Activated CD8-positive, alpha-beta T cell treated with anti-CD3 and anti-CD28 coated beads, Interleukin-2, amount 10 ng/mL, durations not matched to agents 7 days and 5 days (primary cell): Measurements from ENCODE around the gene PRDX5. TPM values are rescaled to one million over a fixed set of nuclear protein-coding genes. Genes with fewer than 3 reads are reported as not detected.

Experiments
- ATAC-seq: fragments of 150-1000 bp; cut with Tn5 transposase; one replicate; pipeline ENCODE4 v1.10.0; 2021; ENCODE audit warnings: moderate library complexity
- CTCF ChIA-PET: fragments of 350-600 bp; sonication (Branson Sonifier 250); formaldehyde crosslinking; loops from one replicate; lab custom pipeline; 2021; ENCODE audit warnings: antibody characterized with exemption; lab: Charles Lee
- POLR2A ChIA-PET: fragments of 350-600 bp; sonication (Branson Sonifier 250); formaldehyde crosslinking; loops from one replicate; lab custom pipeline; 2021; ENCODE audit warnings: antibody characterized with exemption; lab: Charles Lee
- DNase-seq: peaks from one replicate; pipeline ENCODE4 v3.0.0-alpha.2; 2020
- H3K27ac Mint-ChIP-seq: one replicate; pipeline ENCODE4 v1.8.0; 2021; ENCODE audit warnings: mild to moderate bottlenecking, mixed read lengths
- H3K27me3 Mint-ChIP-seq: one replicate; pipeline ENCODE4 v1.8.0; 2021; ENCODE audit warnings: low read depth, mixed read lengths
- H3K36me3 Mint-ChIP-seq: one replicate; pipeline ENCODE4 v1.8.0; 2021; ENCODE audit warnings: low read depth, mixed read lengths
- H3K4me1 Mint-ChIP-seq: one replicate; pipeline ENCODE4 v1.8.0; 2021; ENCODE audit warnings: low read depth, mixed read lengths
- H3K4me3 Mint-ChIP-seq: one replicate; pipeline ENCODE4 v1.8.0; 2021; ENCODE audit warnings: mild to moderate bottlenecking, mixed read lengths
- H3K9me3 Mint-ChIP-seq: one replicate; pipeline ENCODE4 v1.8.0; 2022; ENCODE audit warnings: mixed read lengths; ENCODE audit not compliant: insufficient read depth
- total RNA-seq, 2 experiments: library from RNA; stranded (reverse); gene quantifications; one replicate each; pipeline ENCODE4 v1.2.3, GENCODE V29; 2021

Gene PRDX5
- total RNA-seq, 2 experiments from 2014 or later: 102 to 106 TPM

DNA sequence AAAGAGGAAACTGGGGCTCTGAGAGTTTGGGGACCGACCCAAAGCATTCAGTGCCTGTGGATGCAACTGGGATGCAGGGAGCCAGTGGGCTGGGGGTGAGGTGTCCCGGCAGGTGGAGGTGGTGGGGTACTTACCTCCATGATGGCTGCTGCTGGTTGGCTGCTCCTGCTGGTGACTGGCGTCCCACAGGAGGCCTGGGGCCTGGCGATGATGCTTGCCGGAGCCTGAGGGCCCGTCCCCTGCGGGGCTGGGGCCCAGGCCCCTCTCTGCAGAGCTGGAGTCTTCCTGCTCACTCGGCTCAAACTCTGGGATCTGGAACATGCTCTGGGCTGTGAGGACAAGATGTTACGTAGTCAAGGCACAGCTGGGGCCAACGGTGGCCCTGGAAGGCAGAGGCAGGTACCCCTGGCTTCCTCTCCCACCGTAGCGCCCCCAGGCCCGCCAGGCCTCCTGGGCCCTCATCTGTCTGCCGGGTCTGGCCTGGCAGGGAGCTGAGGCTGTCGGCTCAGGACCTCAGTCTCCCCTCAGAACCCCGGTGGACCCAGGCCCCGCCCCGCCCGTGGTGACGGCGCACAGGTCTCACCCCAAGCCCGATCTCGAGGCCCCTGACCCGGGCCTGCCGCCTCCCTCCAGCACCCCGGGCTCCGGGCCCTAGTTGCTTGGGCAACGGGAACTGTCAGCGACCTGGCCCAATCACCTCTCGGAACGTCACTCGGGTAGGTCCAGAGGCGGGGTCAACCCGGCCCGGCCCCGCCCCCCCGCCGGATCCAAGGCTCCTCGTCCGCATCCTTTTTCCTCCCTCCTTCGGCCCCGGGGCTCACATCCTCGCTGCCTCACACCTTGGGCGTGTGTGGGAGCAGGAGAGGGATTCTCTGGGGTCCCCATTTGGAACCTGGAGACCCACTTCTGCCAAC lies 33.6 kb upstream of the PRDX5 start, which contains the start of gene BAD:
Gene BAD (minus strand): TSS at position 618 of the 914 bp plus-strand sequence. CDS start 297 bp downstream, at position 321.
- peak; percentile 86 for ATAC-seq
- POLR2A ChIA-PET: interaction anchor here (0.5 to 7.8 kb wide), 11 partner anchors 12 to 247 kb away, joined by 3 to 79 read pairs (median 6); partner anchors contain the start of genes ESRRA, FERMT3, NUDT22 and PRDX5
- no peaks in the 10 kb centered on the region for H3K27me3 Mint-ChIP-seq

DNA sequence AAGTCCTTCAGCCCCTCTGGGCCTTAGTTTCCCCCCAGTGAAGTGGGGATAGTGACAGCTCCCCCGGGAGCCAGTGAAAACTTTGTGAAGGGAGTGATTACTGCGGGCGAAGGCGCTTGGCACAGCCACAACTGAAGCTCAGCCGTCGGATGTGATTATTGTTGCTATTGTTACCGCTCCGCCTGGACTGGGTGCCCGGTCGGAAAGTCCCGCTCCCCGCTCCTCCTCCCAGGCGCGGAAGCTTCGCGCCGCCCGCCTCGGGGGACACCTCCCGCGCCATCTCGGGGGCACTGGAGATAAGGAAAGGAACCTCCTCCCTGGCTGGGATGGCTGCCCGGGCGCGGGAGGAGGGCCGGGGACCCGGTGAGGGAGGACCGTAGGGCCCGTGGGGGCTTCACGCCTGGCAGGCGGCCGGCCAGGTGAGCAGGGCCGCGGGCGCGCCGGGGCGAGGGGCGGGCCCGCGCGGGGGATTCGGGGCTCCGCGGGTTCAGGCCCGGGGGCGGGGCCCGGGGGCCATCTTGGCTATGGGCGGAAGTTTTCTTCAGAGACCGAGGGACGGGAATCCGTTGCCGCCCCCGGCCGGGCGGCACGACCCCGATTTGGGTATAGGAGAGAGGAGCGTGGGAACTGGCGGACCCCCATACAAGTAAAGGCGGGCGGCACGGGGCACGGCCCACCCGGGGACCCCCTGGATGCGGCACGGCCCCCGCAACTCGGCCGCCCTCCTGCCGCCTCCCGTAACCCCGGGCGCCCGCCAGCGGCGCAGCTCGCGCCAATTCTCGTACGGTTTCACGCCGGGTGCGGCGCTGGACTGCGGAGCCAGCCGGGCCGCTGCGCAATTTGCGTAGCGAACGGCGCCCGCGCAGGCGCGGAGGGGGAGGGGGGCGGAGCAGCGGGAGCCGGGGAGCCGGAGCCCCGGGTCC lies 32.7 kb upstream of the PRDX5 start, which contains the start of gene GPR137:
Gene GPR137 (plus strand): TSS at position 887 of the 923 bp plus-strand sequence. CDS start 677 bp downstream, outside the sequence.
- Mint-ChIP-seq H3K27ac (peak within 1 kb of the TSS; percentile 89), H3K36me3 (peaks cover 13% of the 10 kb centered on the region), H3K4me1 (peaks cover 23% of the 10 kb centered on the region), H3K27me3 (peaks cover 3% of the 10 kb centered on the region), H3K4me3 (peak within 1 kb of the TSS; percentile 81), H3K9me3 (no peaks in the 10 kb centered on the region)
- ATAC-seq (peak; percentile 64), DNase-seq (peak; percentile 90)
- ChIA-PET POLR2A (interaction anchor here (0.7 to 7.8 kb wide), 10 partner anchors 11 to 100 kb away, joined by 3 to 79 read pairs (median 6); partner anchors contain the start of genes ESRRA, FERMT3, NUDT22 and PRDX5), CTCF (interaction anchor here (0.9 to 8.6 kb wide), 6 partner anchors 13 to 80 kb away, joined by 3 to 118 read pairs (median 14); partner anchors contain the start of genes CATSPERZ, ESRRA, FERMT3 and FKBP2)

More for the DNA sequence above, 33.6 kb upstream of the PRDX5 start, which contains the start of gene BAD:
- Mint-ChIP-seq H3K27ac (peak within 1 kb of the TSS; percentile 89), H3K9me3 (no peaks in the 10 kb centered on the region), H3K4me3 (peak within 1 kb of the TSS; percentile 81), H3K4me1 (peaks cover 25% of the 10 kb centered on the region), H3K36me3 (peaks cover 15% of the 10 kb centered on the region)
- CTCF ChIA-PET: interaction anchor here (0.9 to 8.6 kb wide), 8 partner anchors 12 to 79 kb away, joined by 3 to 118 read pairs (median 6); partner anchors contain the start of genes CATSPERZ, ESRRA, FERMT3 and FKBP2
- peak; percentile 95 for DNase-seq

- ChIA-PET CTCF (interaction anchor here (1.7 to 8.6 kb wide), 4 partner anchors 14 to 81 kb away, joined by 7 to 118 read pairs (median 22); partner anchors contain the start of genes CATSPERZ, ESRRA, FERMT3 and PRDX5), POLR2A (interaction anchor here (0.7 to 7.8 kb wide), 5 partner anchors 10 to 59 kb away, joined by 3 to 79 read pairs (median 5); partner anchors contain the start of genes NUDT22, TRMT112 and TRPT1)
- Mint-ChIP-seq H3K27ac (peak overlapping the region; percentile 78), H3K9me3 (no peaks in the 10 kb centered on the region), H3K36me3 (peaks cover 13% of the 10 kb centered on the region), H3K4me3 (peak overlapping the region; percentile 75), H3K4me1 (peaks cover 28% of the 10 kb centered on the region), H3K27me3 (peaks cover 12% of the 10 kb centered on the region)
- DNase-seq: peak; percentile 55
- no peak for ATAC-seq
Observed at GRCh38 chr11:64285885-64286800, 31.8 kb upstream of the PRDX5 start.

- POLR2A ChIA-PET: interaction anchor here (0.9 to 7.8 kb wide), 2 partner anchors 17 to 30 kb away, joined by 3 to 79 read pairs; partner anchors contain the start of gene TRMT112
- CTCF ChIA-PET: interaction anchor here (4.2 to 8.6 kb wide), 2 partner anchors 16 to 82 kb away, joined by 23 to 118 read pairs; partner anchors contain the start of genes CATSPERZ, ESRRA and FERMT3
- Mint-ChIP-seq H3K4me3 (peak overlapping the region; percentile 75), H3K36me3 (peaks cover 9% of the 10 kb centered on the region), H3K4me1 (peaks cover 26% of the 10 kb centered on the region), H3K27me3 (peaks cover 12% of the 10 kb centered on the region), H3K27ac (peak overlapping the region; percentile 78), H3K9me3 (no peaks in the 10 kb centered on the region)
- DNase-seq: no peak
- no peak for ATAC-seq
Observed at GRCh38 chr11:64286801-64287159, 31.1 kb upstream of the PRDX5 start.

DNA sequence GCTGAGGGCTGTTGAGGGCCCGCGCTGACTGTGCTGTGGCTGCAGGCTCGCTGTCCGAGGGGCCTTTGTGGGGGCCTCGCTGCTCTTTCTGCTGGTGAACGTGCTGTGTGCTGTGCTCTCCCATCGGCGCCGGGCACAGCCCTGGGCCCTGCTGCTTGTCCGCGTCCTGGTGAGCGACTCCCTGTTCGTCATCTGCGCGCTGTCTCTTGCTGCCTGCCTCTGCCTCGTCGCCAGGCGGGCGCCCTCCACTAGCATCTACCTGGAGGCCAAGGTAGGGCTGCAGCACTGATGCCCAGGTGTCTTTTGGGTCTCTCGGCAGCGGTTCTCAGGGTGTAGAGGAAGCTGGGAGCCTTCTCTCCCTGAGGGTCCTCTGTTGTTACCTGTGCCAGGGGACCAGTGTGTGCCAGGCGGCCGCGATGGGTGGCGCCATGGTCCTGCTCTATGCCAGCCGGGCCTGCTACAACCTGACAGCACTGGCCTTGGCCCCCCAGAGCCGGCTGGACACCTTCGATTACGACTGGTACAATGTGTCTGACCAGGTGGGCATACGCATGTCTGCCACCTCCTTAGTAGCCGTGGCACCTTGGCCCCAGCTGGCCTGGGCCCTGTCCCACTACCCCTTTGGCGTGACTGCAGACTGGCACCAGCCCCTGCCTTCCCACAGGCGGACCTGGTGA lies 30.1 kb upstream of the PRDX5 start:
- no peak overlapping the region for H3K4me3 Mint-ChIP-seq
- H3K9me3 Mint-ChIP-seq: no peaks in the 10 kb centered on the region
- peaks cover 5% of the 10 kb centered on the region for H3K36me3 Mint-ChIP-seq
- ChIA-PET POLR2A (no interaction called here), CTCF (interaction anchor here (1.1 to 8.6 kb wide), 3 partner anchors 15 to 83 kb away, joined by 3 to 118 read pairs (median 23); partner anchors contain the start of genes CATSPERZ, ESRRA and FERMT3)
- no peak for DNase-seq
- H3K27me3 Mint-ChIP-seq: peaks cover 17% of the 10 kb centered on the region
- no peak overlapping the region for H3K27ac Mint-ChIP-seq
- ATAC-seq: no peak
- H3K4me1 Mint-ChIP-seq: peaks cover 28% of the 10 kb centered on the region

DNA sequence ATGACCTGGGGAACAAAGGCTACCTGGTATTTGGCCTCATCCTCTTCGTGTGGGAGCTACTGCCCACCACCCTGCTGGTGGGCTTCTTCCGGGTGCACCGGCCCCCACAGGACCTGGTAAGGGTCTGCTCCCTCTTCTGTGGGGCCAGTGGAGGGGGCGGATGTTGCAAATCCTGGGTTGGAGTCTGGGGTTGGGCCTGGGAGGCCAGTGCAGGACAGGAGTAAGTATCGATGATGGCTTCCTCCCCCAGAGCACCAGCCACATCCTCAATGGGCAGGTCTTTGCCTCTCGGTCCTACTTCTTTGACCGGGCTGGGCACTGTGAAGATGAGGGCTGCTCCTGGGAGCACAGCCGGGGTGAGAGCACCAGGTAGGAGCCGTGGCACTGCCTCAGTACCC lies 29.6 kb upstream of the PRDX5 start:
- Mint-ChIP-seq H3K9me3 (no peaks in the 10 kb centered on the region), H3K4me3 (no peak overlapping the region), H3K27ac (no peak overlapping the region), H3K4me1 (peaks cover 28% of the 10 kb centered on the region), H3K36me3 (peaks cover 2% of the 10 kb centered on the region), H3K27me3 (peaks cover 22% of the 10 kb centered on the region)
- ATAC-seq (no peak), DNase-seq (no peak)
- ChIA-PET POLR2A (no interaction called here), CTCF (interaction anchor here (1.1 to 8.6 kb wide), 2 partner anchors 14 to 54 kb away, joined by 3 to 118 read pairs; partner anchors contain the start of genes CATSPERZ and ESRRA)

DNA sequence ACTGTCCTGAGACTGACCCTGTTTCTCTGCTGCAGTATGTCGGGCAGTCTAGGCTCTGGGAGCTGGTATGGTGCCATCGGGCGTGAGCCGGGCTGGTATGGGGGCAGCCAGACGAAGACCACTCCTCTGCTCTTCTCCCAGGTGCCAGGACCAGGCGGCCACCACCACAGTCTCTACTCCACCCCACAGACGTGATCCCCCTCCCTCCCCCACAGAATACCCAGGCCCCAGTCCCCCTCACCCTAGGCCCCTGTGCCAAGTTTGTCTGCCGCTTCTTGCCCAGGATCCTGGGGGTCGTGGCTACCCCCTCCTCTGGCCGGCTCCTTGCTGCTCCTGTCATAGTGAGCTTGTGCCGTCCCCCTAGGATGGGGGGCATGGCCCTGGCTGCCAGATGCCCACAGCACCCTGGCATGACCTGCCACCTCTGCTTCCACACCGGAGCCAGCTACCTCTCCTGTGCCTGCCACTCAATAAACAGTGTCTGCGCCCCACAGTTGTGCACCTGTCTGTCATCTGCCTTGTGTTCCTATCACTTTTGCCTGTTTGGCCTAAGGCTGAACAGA lies 28.8 kb upstream of the PRDX5 start:
- Mint-ChIP-seq H3K4me3 (no peak overlapping the region), H3K36me3 (peaks cover 2% of the 10 kb centered on the region), H3K9me3 (no peaks in the 10 kb centered on the region), H3K4me1 (peaks cover 24% of the 10 kb centered on the region), H3K27ac (no peak overlapping the region), H3K27me3 (peaks cover 30% of the 10 kb centered on the region)
- ChIA-PET CTCF (interaction anchor here (1.1 to 8.6 kb wide), 3 partner anchors 14 to 85 kb away, joined by 3 to 118 read pairs (median 7); partner anchors contain the start of genes CATSPERZ and ESRRA), POLR2A (interaction anchor here (1.2 kb wide), 1 partner anchor 1503 kb away, joined by 3 read pairs; no protein-coding TSS in a partner anchor)
- ATAC-seq (no peak), DNase-seq (no peak)

- CTCF ChIA-PET: interaction anchor here (1.4 to 8.6 kb wide), 2 partner anchors 12 to 86 kb away, joined by 7 to 118 read pairs; partner anchors contain the start of genes CATSPERZ and ESRRA
- no peak overlapping the region for H3K27ac Mint-ChIP-seq
Observed at GRCh38 chr11:64290352-64291261, 27.3 kb upstream of the PRDX5 start.

More at GRCh38 chr11:64290352-64291261, 27.3 kb upstream of the PRDX5 start:
- H3K4me1 Mint-ChIP-seq: peaks cover 22% of the 10 kb centered on the region
- H3K36me3 Mint-ChIP-seq: peaks cover 2% of the 10 kb centered on the region
- peaks cover 41% of the 10 kb centered on the region for H3K27me3 Mint-ChIP-seq
- no peak overlapping the region for H3K4me3 Mint-ChIP-seq
- POLR2A ChIA-PET: interaction anchor here (0.6 to 1.2 kb wide), 2 partner anchors 14 to 1504 kb away, joined by 3 read pairs; no protein-coding TSS in a partner anchor
- H3K9me3 Mint-ChIP-seq: no peaks in the 10 kb centered on the region
- ATAC-seq (no peak), DNase-seq (no peak)
